GM12874 (cell line): ENCODE results near the gene CST4.

Experiments
- TF ChIP-seq, protein P1 (sequence below): IDR thresholded peaks from 2 replicates; pipeline ENCODE4 v1.5.1; 2011; ENCODE audit warnings: low read depth, mild to moderate bottlenecking, control low read depth, low read length, moderate library complexity; ENCODE audit not compliant: insufficient read depth

The CST4 gene

GRCh38 chr20:23702021-23702420 lies 13.2 kb upstream of the CST4 start:
- TF ChIP-seq, protein P1, sequence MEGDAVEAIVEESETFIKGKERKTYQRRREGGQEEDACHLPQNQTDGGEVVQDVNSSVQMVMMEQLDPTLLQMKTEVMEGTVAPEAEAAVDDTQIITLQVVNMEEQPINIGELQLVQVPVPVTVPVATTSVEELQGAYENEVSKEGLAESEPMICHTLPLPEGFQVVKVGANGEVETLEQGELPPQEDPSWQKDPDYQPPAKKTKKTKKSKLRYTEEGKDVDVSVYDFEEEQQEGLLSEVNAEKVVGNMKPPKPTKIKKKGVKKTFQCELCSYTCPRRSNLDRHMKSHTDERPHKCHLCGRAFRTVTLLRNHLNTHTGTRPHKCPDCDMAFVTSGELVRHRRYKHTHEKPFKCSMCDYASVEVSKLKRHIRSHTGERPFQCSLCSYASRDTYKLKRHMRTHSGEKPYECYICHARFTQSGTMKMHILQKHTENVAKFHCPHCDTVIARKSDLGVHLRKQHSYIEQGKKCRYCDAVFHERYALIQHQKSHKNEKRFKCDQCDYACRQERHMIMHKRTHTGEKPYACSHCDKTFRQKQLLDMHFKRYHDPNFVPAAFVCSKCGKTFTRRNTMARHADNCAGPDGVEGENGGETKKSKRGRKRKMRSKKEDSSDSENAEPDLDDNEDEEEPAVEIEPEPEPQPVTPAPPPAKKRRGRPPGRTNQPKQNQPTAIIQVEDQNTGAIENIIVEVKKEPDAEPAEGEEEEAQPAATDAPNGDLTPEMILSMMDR, result no peak

DNA sequence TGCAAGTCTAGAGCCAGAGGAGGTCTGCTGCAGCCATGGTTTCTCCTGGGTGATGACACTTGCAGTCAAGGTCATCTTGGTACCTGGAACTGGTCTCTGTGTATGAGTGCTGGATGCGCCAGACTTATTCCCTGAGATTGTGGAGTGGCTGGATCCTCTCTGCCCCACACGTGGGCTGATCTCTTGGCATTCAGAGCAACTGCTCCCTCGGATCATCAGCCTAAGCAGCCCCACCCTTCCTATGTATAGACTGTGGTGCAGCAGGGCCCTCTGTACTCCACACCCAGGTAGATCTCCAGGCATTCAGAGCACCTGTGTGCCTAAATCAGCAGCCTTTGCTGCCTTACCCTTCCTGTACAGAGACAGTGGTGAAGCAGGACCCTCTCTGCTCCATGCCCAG lies 12.1 kb upstream of the CST4 start:
- TF ChIP-seq, protein P1, result no peak

GRCh38 chr20:23697947-23698346 lies 9.1 kb upstream of the CST4 start:
- TF ChIP-seq, protein P1, result no peak

DNA sequence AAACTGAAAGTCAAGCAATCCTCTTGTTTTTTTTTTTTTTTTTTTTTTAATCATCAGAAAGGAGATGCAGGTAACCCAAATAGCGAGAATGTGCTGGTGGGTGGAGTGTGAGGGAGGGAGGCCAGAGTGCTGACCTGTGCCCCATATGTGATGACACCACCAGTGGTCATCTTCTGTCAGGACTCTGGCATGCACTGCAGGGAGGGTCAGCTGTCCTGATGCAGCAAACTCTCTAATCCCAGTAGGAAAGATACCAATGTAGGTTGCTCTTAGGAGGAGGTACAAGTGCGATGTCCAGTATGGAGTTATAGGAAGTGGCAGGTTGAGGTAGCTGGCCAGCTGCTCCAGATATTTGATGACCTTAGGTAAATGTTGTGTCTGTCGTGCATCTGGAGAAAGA lies 2.8 kb upstream of the CST4 start:
- TF ChIP-seq, protein P1, result no peak

GRCh38 chr20:23690581-23690980 lies 1.7 kb upstream of the CST4 start:
- TF ChIP-seq, protein P1, result no peak

- TF ChIP-seq, protein P1, result no peak
Measured at GRCh38 chr20:23689399-23689690, 507 bp upstream of the CST4 start.

- TF ChIP-seq, protein P1, result no peak
Measured at GRCh38 chr20:23687986-23688385, 852 bp downstream of the CST4 start.
